Esophagus muscularis mucosa (tissue), 3 donors: ENCODE results near the gene DPYSL4.

Experiments
- CTCF ChIP-seq, 3 experiments: fragments of 200-600 bp in 2 of 3; fragments of 450-650 bp in 1 of 3; sonication (generic) in 2 of 3; IDR thresholded peaks; one replicate each; pipeline ENCODE4 v1.5.1; 2017 to 2019; ENCODE audit warnings: antibody characterized with exemption in 3 of 3, mild to moderate bottlenecking in 2 of 3, moderate library complexity in 1 of 3
- POLR2AphosphoS5 ChIP-seq, 2 donors: sonication (generic); formaldehyde crosslinking; IDR thresholded peaks; one replicate each; pipeline ENCODE4 v1.6.1; 2017; ENCODE audit warnings: antibody characterized with exemption in 2 of 2

DNA sequence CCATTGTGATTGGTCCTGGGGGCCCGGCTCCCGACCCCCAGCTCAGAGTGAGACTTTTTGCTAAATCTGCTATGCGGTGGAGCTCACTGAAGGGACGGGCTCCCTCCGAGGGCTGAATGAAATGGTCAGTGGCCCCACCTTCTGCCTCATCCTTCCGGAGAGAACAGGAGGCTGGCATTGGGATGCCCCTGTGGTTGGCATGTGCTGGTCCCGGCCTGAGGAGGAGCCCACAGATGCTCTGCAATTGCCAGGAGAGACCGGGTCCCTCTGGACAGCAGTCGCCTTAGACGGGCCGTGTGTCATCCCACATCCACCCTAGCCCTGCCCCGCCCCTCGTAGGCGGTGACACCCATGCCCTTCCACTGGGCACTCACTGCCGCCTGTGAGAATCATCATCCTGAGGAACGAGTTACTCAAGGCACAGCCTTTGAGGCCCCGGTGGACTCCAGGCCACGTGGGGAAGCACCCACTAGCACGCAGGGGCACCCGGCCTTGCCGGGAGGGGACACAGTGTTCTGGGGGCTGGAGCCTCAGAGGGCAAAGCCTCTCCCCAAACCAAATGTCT, 21.2 kb upstream of the DPYSL4 start:
- TF ChIP-seq CTCF (IDR thresholded peaks at IDR 0.05) (no peak), POLR2AphosphoS5 (IDR thresholded peaks at IDR 0.05) (no peak)
